Retinal pigment epithelial cell (primary cell): ENCODE data around the gene LCN2.

ENCODE experiments used
- DNase-seq: peaks from one replicate; pipeline ENCODE4 v3.0.0-alpha.2; 2010; ENCODE audit warnings: low read depth
- H3K4me3 ChIP-seq: 2 replicates; pipeline ENCODE4 v1.5.1; 2011; ENCODE audit warnings: mild to moderate bottlenecking, low read length, control low read depth, moderate library complexity
- CTCF ChIP-seq: conservative IDR thresholded peaks from 2 replicates; pipeline ENCODE4 v1.5.1; 2011; ENCODE audit warnings: low read depth, low read length, control low read depth, inconsistent platforms

The LCN2 gene

GRCh38 chr9:128201441-128202369 is 52.5 kb downstream of the LCN2 start:
- DNase-seq = no peak
- no peak overlapping the region for H3K4me3 ChIP-seq
- no peak for TF ChIP-seq CTCF

DNA sequence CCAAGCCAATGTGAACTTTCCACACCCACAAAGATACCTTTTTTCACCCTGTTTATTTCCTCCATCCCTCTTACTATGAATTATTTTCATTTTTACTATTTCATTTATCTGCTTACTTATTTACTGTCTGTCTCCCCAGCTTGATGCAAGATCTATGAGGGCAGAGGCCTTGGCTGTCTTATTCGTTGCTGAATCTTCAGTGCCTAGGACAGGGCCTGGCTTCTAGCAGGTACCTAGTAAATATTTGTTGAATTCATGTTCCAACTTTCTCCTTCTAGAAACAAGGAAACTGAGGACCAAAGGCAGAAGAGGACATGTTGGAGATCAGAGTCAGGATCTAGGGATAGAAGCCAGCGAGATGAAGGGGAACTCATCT is 53.4 kb downstream of the LCN2 start:
- no peak overlapping the region for H3K4me3 ChIP-seq
- no peak for DNase-seq
- TF ChIP-seq CTCF = no peak
